ENCODE results near the gene TADA3. TPM values are rescaled to one million over a fixed set of nuclear protein-coding genes. Genes with fewer than 3 reads are reported as not detected.

TADA3 gene
- total and polyA plus RNA-seq, 2 of the 4 experiments (the other 2 are of a cell fraction), result 68.0 to 83.0 TPM

- Histone ChIP-seq H3K27ac (ENCODE audit: insufficient read depth, low read length) (no peak overlapping the region), H3K18ac (ENCODE audit: low read depth, low read length) (no peak overlapping the region), H2AFZ (replicated peaks; ENCODE audit: low read length, poor library complexity) (no peak overlapping the region), H3K9ac (ENCODE audit: low read depth, low read length) (no peak overlapping the region), H3K4me2 (ENCODE audit: low read depth, low read length) (no peak overlapping the region), H3K14ac (replicated peaks; ENCODE audit: low read depth, low read length) (no peak overlapping the region), H2BK120ac (ENCODE audit: low read depth, low read length) (no peak overlapping the region), H4K91ac (ENCODE audit: insufficient read depth, low read depth, low read length) (no peak overlapping the region), H4K5ac (ENCODE audit: low read depth, low read length) (no peak overlapping the region), H2BK5ac (ENCODE audit: low read depth, low read length, poor library complexity, severe bottlenecking) (no peak overlapping the region), H3K23ac (ENCODE audit: low read depth, low read length) (no peak overlapping the region), H3K36me3 (ENCODE audit: control insufficient read depth, insufficient read depth, low read length) (peaks cover 7% of the 10 kb centered on the region), H3K27me3 (ENCODE audit: control insufficient read depth, insufficient read depth, low read length) (no peaks in the 10 kb centered on the region), H3K79me1 (ENCODE audit: low read depth in 1 of 2, low read length in 2 of 2) (no peaks in the 10 kb centered on the region), H3K4ac (ENCODE audit: low read depth, low read length) (no peak overlapping the region), H3K9me3 (ENCODE audit: control insufficient read depth, insufficient read depth, low read length) (no peaks in the 10 kb centered on the region), H2AK5ac (ENCODE audit: low read depth, low read length) (no peak overlapping the region), H3K56ac (ENCODE audit: extremely low read depth, insufficient read depth, low read length) (no peak overlapping the region), H3K4me1 (ENCODE audit: control insufficient read depth, insufficient read depth, low read length) (no peaks in the 10 kb centered on the region), H2BK15ac (ENCODE audit: low read depth, low read length) (no peak overlapping the region), H3K4me3 (ENCODE audit: insufficient read depth, low read depth, low read length) (no peak overlapping the region), H3K9me1 (ENCODE audit: insufficient read depth, low read length) (peaks cover 11% of the 10 kb centered on the region), H2AK9ac (replicated peaks; ENCODE audit: low read depth, low read length, poor library complexity) (no peak overlapping the region), H4K20me1 (ENCODE audit: insufficient read depth, low read length) (no peaks in the 10 kb centered on the region), H4K8ac (ENCODE audit: low read depth in 2 of 2, low read length in 2 of 2) (no peak overlapping the region), H2BK20ac (ENCODE audit: low read depth, low read length) (no peak overlapping the region)
- BruUV-seq (replicated peaks), result no TSS peak
- in situ Hi-C loops (cut with MboI; ENCODE audit: low sequenced_read_pairs), result no loop called here
- CTCF ChIA-PET, result no interaction called here
- DNase-seq (peak; percentile 23), ATAC-seq (ENCODE audit: low read depth) (peak; percentile 88)
- peak; percentile 39 for TF ChIP-seq CTCF (conservative IDR thresholded peaks at IDR 0.05; ENCODE audit: low read depth, low read length)
- 0 out of 2 replicates have a peak, but pooled peaks have one; percentile 5 for TF ChIP-seq SMC3 (IDR thresholded peaks at IDR 0.05; ENCODE audit: low read depth, low read length)
- peak; percentile 31; the same call in 1 of the 2 replicates for TF ChIP-seq RAD21 (IDR thresholded peaks at IDR 0.05; ENCODE audit: low read length)
- TF ChIP-seq CEBPB (IDR thresholded peaks at IDR 0.05; ENCODE audit: low read depth, low read length), result no peak
- intact Hi-C loops (cut with micrococcal nuclease), result no loop called here
- WGBS, 2 experiments (ENCODE audit: extremely low coverage in 2 of 2, insufficient read length in 1 of 2), result no CpG with 5 or more reads among the region's 2 CpGs
- dilution Hi-C loops (cut with HindIII; ENCODE audit: low sequenced_read_pairs, unreplicated experiment), result no loop called here
- POLR2A ChIA-PET (ENCODE audit: unreplicated experiment), result no interaction called here
Observed at GRCh38 chr3:9820946-9821345, 28.7 kb upstream of the TADA3 start.

Data from IMR-90 (cell line).